Endothelial cell (in vitro differentiated cells): ENCODE measurements around the gene PRRG2. TPM values are rescaled to one million over a fixed set of nuclear protein-coding genes. Genes with fewer than 3 reads are reported as not detected.
A peak's percentile ranks its signal among the peaks of the same experiment; 100 is the strongest.

ENCODE experiments used
- DNase-seq: peaks from one replicate; pipeline ENCODE4 v3.0.0; 2021; ENCODE audit warnings: low spot score
- H3K27ac Mint-ChIP-seq: one replicate; pipeline ENCODE4 v1.8.0; 2021; ENCODE audit warnings: mixed read lengths, inconsistent platforms; ENCODE audit not compliant: unreplicated experiment
- H3K27me3 Mint-ChIP-seq: one replicate; pipeline ENCODE4 v1.8.0; 2021; ENCODE audit warnings: mild to moderate bottlenecking, moderate library complexity, mixed read lengths, inconsistent platforms; ENCODE audit not compliant: unreplicated experiment
- H3K36me3 Mint-ChIP-seq: one replicate; pipeline ENCODE4 v1.8.0; 2021; ENCODE audit warnings: mild to moderate bottlenecking, low read depth, mixed read lengths, inconsistent platforms; ENCODE audit not compliant: unreplicated experiment
- H3K4me1 Mint-ChIP-seq: one replicate; pipeline ENCODE4 v1.8.0; 2021; ENCODE audit warnings: mild to moderate bottlenecking, mixed read lengths, inconsistent platforms; ENCODE audit not compliant: unreplicated experiment
- H3K4me3 Mint-ChIP-seq: one replicate; pipeline ENCODE4 v1.8.0; 2021; ENCODE audit warnings: mild to moderate bottlenecking, mixed read lengths, inconsistent platforms; ENCODE audit not compliant: unreplicated experiment
- H3K9me3 Mint-ChIP-seq: one replicate; pipeline ENCODE4 v1.8.0; 2021; ENCODE audit warnings: mixed read lengths, inconsistent platforms; ENCODE audit not compliant: unreplicated experiment
- CTCF ChIP-seq: fragments of 200-600 bp; sonication (generic); IDR thresholded peaks from one replicate; pipeline ENCODE4 v1.5.0; 2021; ENCODE audit warnings: antibody characterized with exemption; ENCODE audit not compliant: unreplicated experiment
- total RNA-seq: library from RNA; stranded (reverse); fragmentation: NEBNext Ultra II Directional; extraction: Animal tissue kit (Norgen Biotek cat#: 25700); gene quantifications from one replicate; pipeline ENCODE4 v1.2.1, GENCODE V29; 2021; ENCODE audit not compliant: unreplicated experiment

The PRRG2 gene
- total RNA-seq, 1 donor from 2014 or later, result 2.4 TPM

GRCh38 chr19:49552749-49553148 lies 28.4 kb upstream of the PRRG2 start:
- H3K4me1 Mint-ChIP-seq, result peaks cover 16% of the 10 kb centered on the region
- H3K9me3 Mint-ChIP-seq, result no peaks in the 10 kb centered on the region
- no peak overlapping the region for H3K4me3 Mint-ChIP-seq
- H3K36me3 Mint-ChIP-seq, result peaks cover 11% of the 10 kb centered on the region
- peak overlapping the region; percentile 42 for H3K27ac Mint-ChIP-seq
- no peak for DNase-seq
- peaks cover 10% of the 10 kb centered on the region for H3K27me3 Mint-ChIP-seq
- no peak for TF ChIP-seq CTCF

DNA sequence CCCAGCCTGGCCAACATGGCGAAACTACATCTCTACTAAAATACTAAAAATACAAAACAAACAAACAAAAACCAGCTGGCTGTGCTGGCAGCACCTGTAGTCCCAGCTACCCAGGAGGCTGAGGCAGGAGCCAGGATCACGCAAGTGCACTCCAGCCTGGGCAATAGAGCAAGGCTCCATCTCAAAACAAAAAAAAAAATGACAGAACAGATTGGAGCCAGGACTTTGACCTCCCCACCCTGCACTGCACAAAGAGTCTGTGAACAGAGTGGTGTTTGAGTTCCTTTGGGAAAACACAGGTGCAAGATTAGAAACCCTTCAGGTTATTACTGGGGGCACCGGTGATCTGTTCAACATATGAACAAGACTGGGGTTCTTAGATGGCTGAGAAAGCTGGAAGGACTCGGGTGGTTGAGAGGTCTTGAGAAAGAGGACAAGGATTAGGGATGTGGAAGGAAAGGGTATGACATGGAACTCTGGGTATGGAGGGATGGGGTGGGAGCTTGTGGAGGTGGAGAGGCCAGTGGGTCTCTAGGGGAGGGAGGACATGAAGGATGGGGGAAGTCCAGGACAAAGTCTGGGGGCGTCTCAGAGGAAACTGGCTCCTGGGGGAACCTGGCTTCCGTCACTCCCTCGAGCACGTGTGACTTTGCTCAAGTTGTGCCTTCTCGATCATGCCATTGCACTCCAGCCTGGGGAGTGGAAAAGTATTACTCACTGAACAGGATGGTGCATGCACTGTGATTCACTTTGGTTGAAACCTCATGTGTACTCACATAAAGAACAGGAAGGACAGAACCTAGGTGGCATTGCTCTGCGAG lies 27.5 kb upstream of the PRRG2 start:
- Mint-ChIP-seq H3K27ac (peak overlapping the region; percentile 34), H3K4me3 (peak overlapping the region; percentile 48), H3K4me1 (peaks cover 16% of the 10 kb centered on the region), H3K27me3 (peaks cover 6% of the 10 kb centered on the region), H3K9me3 (no peaks in the 10 kb centered on the region), H3K36me3 (peaks cover 15% of the 10 kb centered on the region)
- DNase-seq, result no peak
- no peak for TF ChIP-seq CTCF

GRCh38 chr19:49554701-49555181 lies 26.4 kb upstream of the PRRG2 start:
- peak overlapping the region; percentile 42 for H3K27ac Mint-ChIP-seq
- TF ChIP-seq CTCF, result no peak
- peak overlapping the region; percentile 86 for H3K4me3 Mint-ChIP-seq

GRCh38 chr19:49555600-49556411 lies 25.3 kb upstream of the PRRG2 start:
- H3K27ac Mint-ChIP-seq, result no peak overlapping the region
- DNase-seq, result peak; percentile 72
- H3K4me1 Mint-ChIP-seq, result peaks cover 17% of the 10 kb centered on the region
- TF ChIP-seq CTCF, result no peak
- H3K36me3 Mint-ChIP-seq, result peaks cover 27% of the 10 kb centered on the region
- H3K4me3 Mint-ChIP-seq, result no peak overlapping the region
- no peaks in the 10 kb centered on the region for H3K9me3 Mint-ChIP-seq
- H3K27me3 Mint-ChIP-seq, result peaks cover 6% of the 10 kb centered on the region

More at GRCh38 chr19:49554701-49555181, 26.4 kb upstream of the PRRG2 start:
- H3K4me1 Mint-ChIP-seq, result peaks cover 16% of the 10 kb centered on the region
- peaks cover 25% of the 10 kb centered on the region for H3K36me3 Mint-ChIP-seq
- H3K9me3 Mint-ChIP-seq, result no peaks in the 10 kb centered on the region
- no peak for DNase-seq
- peaks cover 6% of the 10 kb centered on the region for H3K27me3 Mint-ChIP-seq
